HepG2 (cell line): ENCODE results near the gene KLHL33. TPM values are rescaled to one million over a fixed set of nuclear protein-coding genes. Genes with fewer than 3 reads are reported as not detected.

Experiments used
- ATAC-seq: fragments of 200-7000 bp; cut with Tn5 transposase; 3 replicates; pipeline ENCODE4 v1.9.1; 2020; ENCODE audit warnings: mild to moderate bottlenecking, moderate library complexity
- BruUV-seq: library from RNA; stranded (reverse); fragments of 400-500 nt; replicated peaks from 2 replicates; lab custom pipeline; 2021; lab: Mats Ljungman, UMichigan
- CTCF ChIA-PET: fragments of 300-600 bp; formaldehyde crosslinking; extraction: SDS; loops from one replicate; lab custom pipeline; 2021; ENCODE audit warnings: low total read pairs, inconsistent platforms, low intra/inter-chr PET ratio; lab: Yijun Ruan, JAX
- POLR2A ChIA-PET: fragments of 350-600 bp; sonication (Branson Sonifier 250); formaldehyde crosslinking; loops from one replicate; lab custom pipeline; 2020; ENCODE audit warnings: antibody characterized with exemption, inconsistent platforms; lab: Yijun Ruan, JAX
- DNase-seq: peaks from one replicate; pipeline ENCODE4 v3.0.0-alpha.2; 2015; ENCODE audit warnings: low spot score
- FAIRE-seq: peaks from 3 replicates; lab custom pipeline; 2011; peaks lifted over from hg19 to GRCh38; lab: Jason Lieb, UNC
- H2AFZ ChIP-seq: one replicate; pipeline ENCODE4 v1.6.1; 2011; ENCODE audit warnings: low read length, inconsistent platforms
- H3K27ac ChIP-seq: fragments of 300-600 bp; 3 replicates; pipeline ENCODE4 v1.8.0; 2011; ENCODE audit warnings: mixed run types, mild to moderate bottlenecking, mixed read lengths, low read length, inconsistent platforms; ENCODE audit not compliant: insufficient read depth; ENCODE audit errors: extremely low read length
- H3K27me3 ChIP-seq, 2 experiments: fragments of 200-600 bp in 1 of 2; 2 replicates in 1 of 2; 3 replicates in 1 of 2; pipeline versions ENCODE4 v1.6.0 to v1.8.0; 2011; ENCODE audit warnings: low read length in 2 of 2, mild to moderate bottlenecking in 2 of 2, moderate library complexity in 2 of 2, inconsistent platforms in 1 of 2; ENCODE audit not compliant: insufficient read depth in 2 of 2, control insufficient read depth in 1 of 2
- H3K36me3 ChIP-seq, 2 experiments: fragments of 200-600 bp in 1 of 2; replicated peaks in 1 of 2; 2 replicates in 1 of 2; 3 replicates in 1 of 2; pipeline versions ENCODE4 v1.5.1 to v1.8.0; 2011; ENCODE audit warnings: low read length in 2 of 2, inconsistent platforms in 1 of 2; ENCODE audit not compliant: insufficient read depth in 2 of 2, control insufficient read depth in 1 of 2
- H3K4me1 ChIP-seq: 2 replicates; pipeline ENCODE4 v1.5.1; 2012; ENCODE audit warnings: low read length, inconsistent platforms; ENCODE audit not compliant: insufficient read depth
- H3K4me2 ChIP-seq: 2 replicates; pipeline ENCODE4 v1.6.0; 2011; ENCODE audit warnings: low read depth, low read length, inconsistent platforms
- H3K4me3 ChIP-seq, 3 experiments: fragments of 200-600 bp in 1 of 3; sonication (generic), shearing (Covaris generic) in 1 of 3; replicated peaks in 1 of 3; 2 replicates each; pipeline ENCODE4 v1.5.1; 2011 to 2016; ENCODE audit warnings: low read length in 3 of 3, inconsistent platforms in 2 of 3, low read depth in 2 of 3, mild to moderate bottlenecking in 2 of 3, control low read depth in 1 of 3, mixed read lengths in 1 of 3; ENCODE audit not compliant: insufficient read depth in 1 of 3
- H3K79me2 ChIP-seq: one replicate; pipeline ENCODE4 v1.6.1; 2011; ENCODE audit warnings: low read length, inconsistent platforms; ENCODE audit not compliant: insufficient read depth
- H3K9ac ChIP-seq: 2 replicates; pipeline ENCODE4 v1.6.0; 2011; ENCODE audit warnings: mild to moderate bottlenecking, low read depth, low read length, inconsistent platforms; ENCODE audit not compliant: insufficient read depth
- H3K9me3 ChIP-seq: 2 replicates; pipeline ENCODE4 v1.5.1; 2012; ENCODE audit warnings: mild to moderate bottlenecking, low read length
- H4K20me1 ChIP-seq: 2 replicates; pipeline ENCODE4 v1.6.0; 2011; ENCODE audit warnings: inconsistent platforms, mild to moderate bottlenecking, low read length, moderate library complexity; ENCODE audit not compliant: insufficient read depth
- AGO2 ChIP-seq: fragments of 200-400 bp; formaldehyde crosslinking; optimal IDR thresholded peaks from 2 replicates; pipeline ENCODE3; 2017; ENCODE audit warnings: mild to moderate bottlenecking, low read depth, low read length, moderate library complexity
- GATA4 ChIP-seq: sonication (generic); IDR thresholded peaks from 2 replicates; pipeline ENCODE4 v1.6.1; 2016; ENCODE audit warnings: antibody characterized with exemption, low read depth, borderline replicate concordance
- HOXA5 ChIP-seq: sonication (generic); formaldehyde crosslinking; IDR thresholded peaks from 2 replicates; pipeline ENCODE4 v1.4.0; 2020; ENCODE audit warnings: missing genetic modification reagents
- KDM2A ChIP-seq: sonication (generic); formaldehyde crosslinking; IDR thresholded peaks from 2 replicates; pipeline ENCODE4 v1.4.0; 2020; ENCODE audit warnings: low read depth, missing genetic modification reagents, borderline replicate concordance
- POLR2A ChIP-seq, 2 experiments: IDR thresholded peaks; 2 replicates each; pipeline ENCODE4 v1.6.1; 2011; ENCODE audit warnings: low read depth in 2 of 2, low read length in 2 of 2, mild to moderate bottlenecking in 1 of 2, moderate library complexity in 1 of 2; ENCODE audit not compliant: insufficient read depth in 1 of 2
- POLR2AphosphoS2 ChIP-seq: IDR thresholded peaks from 2 replicates; pipeline ENCODE4 v1.6.1; 2011; ENCODE audit warnings: low read depth, low read length, improper control_type of control experiment
- POLR2AphosphoS5 ChIP-seq: IDR thresholded peaks from 2 replicates; pipeline ENCODE4 v1.6.1; 2012; ENCODE audit warnings: low read depth, low read length
- POLR2G ChIP-seq: fragments of 200-400 bp; formaldehyde crosslinking; IDR thresholded peaks from 2 replicates; pipeline ENCODE4 v1.6.1; 2018; ENCODE audit warnings: mild to moderate bottlenecking, low read depth, low read length, moderate library complexity
- RBFOX2 ChIP-seq: fragments of 200-400 bp; formaldehyde crosslinking; IDR thresholded peaks from 2 replicates; pipeline ENCODE4 v1.6.1; 2017; ENCODE audit warnings: low read depth, mild to moderate bottlenecking, low read length
- RBM22 ChIP-seq: fragments of 200-400 bp; formaldehyde crosslinking; optimal IDR thresholded peaks from 2 replicates; pipeline ENCODE3; 2017; ENCODE audit warnings: mild to moderate bottlenecking, low read length, moderate library complexity
- SALL2 ChIP-seq: sonication (generic); formaldehyde crosslinking; IDR thresholded peaks from 2 replicates; pipeline ENCODE4 v1.8.1; 2023; ENCODE audit warnings: mild to moderate bottlenecking, missing genetic modification reagents, inconsistent platforms
- TEAD3 ChIP-seq: optimal IDR thresholded peaks from 2 replicates; pipeline ENCODE3; 2016; ENCODE audit warnings: borderline replicate concordance
- ZC3H4 ChIP-seq: sonication (generic); formaldehyde crosslinking; IDR thresholded peaks from 2 replicates; pipeline ENCODE4 v1.4.0; 2020; ENCODE audit warnings: missing genetic modification reagents, borderline replicate concordance
- ZNF703 ChIP-seq: sonication (generic); formaldehyde crosslinking; IDR thresholded peaks from 2 replicates; pipeline ENCODE4 v1.5.1; 2020; ENCODE audit warnings: missing genetic modification reagents, mild to moderate bottlenecking, moderate library complexity, borderline replicate concordance
- ZNF766 ChIP-seq: sonication (generic); formaldehyde crosslinking; IDR thresholded peaks from 2 replicates; pipeline ENCODE4 v1.5.0; 2020; ENCODE audit warnings: missing genetic modification reagents, borderline replicate concordance
- ZNF782 ChIP-seq: sonication (generic); formaldehyde crosslinking; IDR thresholded peaks from 2 replicates; pipeline ENCODE4 v1.4.0; 2020; ENCODE audit warnings: missing genetic modification reagents, mild to moderate bottlenecking, borderline replicate concordance
- WGBS: methylation state at CpG from one replicate; pipeline ENCODE4 v1.1.6; 2017; ENCODE audit warnings: low lambda C conversion rate; 5-methylcytosine and 5-hydroxymethylcytosine counted together
- in situ Hi-C: cut with HindIII; loops from 2 replicates; pipeline ENCODE4 v1.10.0; 2017; ENCODE audit warnings: low pct_unique_long_range_greater_than_20kb; ENCODE audit not compliant: extremely low pct_ligation_motif_present
- intact Hi-C: fragments of 100-400 bp; cut with micrococcal nuclease; formaldehyde crosslinking; loops from one replicate; pipeline ENCODE4 v1.10.0; 2022; ENCODE audit not compliant: unreplicated experiment
- polyA plus RNA-seq, 8 experiments: library from polyadenylated mRNA; depleted of rRNA in 3 of 8; stranded (reverse) in 7 of 8; unstranded in 1 of 8; fragments of >200 nt; fragmentation: Illumina TruSeq in 4 of 8; extraction: Trizol in 4 of 8; gene quantifications; 2 replicates each; pipeline versions ENCODE4 v1.2.1 to v1.2.3, GENCODE V29; 2011 to 2016; ENCODE audit warnings: low read depth in 4 of 8, missing spikeins in 1 of 8, mixed read lengths in 1 of 8; ENCODE audit not compliant: insufficient read depth in 1 of 8
- total RNA-seq, 5 experiments: library from RNA; depleted of rRNA; stranded (reverse); fragments of >200 nt; fragmentation: Illumina TruSeq; extraction: Trizol; gene quantifications; 2 replicates each; pipeline ENCODE4 v1.2.3, GENCODE V29; 2016; ENCODE audit warnings: low read depth in 1 of 5
- TF ChIP-seq, protein P1 (sequence below): sonication (generic); formaldehyde crosslinking; IDR thresholded peaks from 2 replicates; pipeline ENCODE4 v1.4.0; 2020; ENCODE audit warnings: mild to moderate bottlenecking, missing genetic modification reagents
- TF ChIP-seq, protein P2 (sequence below): sonication (generic); formaldehyde crosslinking; IDR thresholded peaks from 2 replicates; pipeline ENCODE4 v1.5.1; 2020; ENCODE audit warnings: mild to moderate bottlenecking, missing genetic modification reagents, moderate library complexity
- TF ChIP-seq, protein P3 (sequence below): sonication (generic); formaldehyde crosslinking; IDR thresholded peaks from 2 replicates; pipeline ENCODE4 v1.5.0; 2020; ENCODE audit warnings: missing genetic modification reagents, mild to moderate bottlenecking, borderline replicate concordance

The KLHL33 gene
- total and polyA plus RNA-seq, 2 of the 13 experiments (the other 11 are each of a cell fraction or from before 2014, with no cell fraction given), result not detected

DNA sequence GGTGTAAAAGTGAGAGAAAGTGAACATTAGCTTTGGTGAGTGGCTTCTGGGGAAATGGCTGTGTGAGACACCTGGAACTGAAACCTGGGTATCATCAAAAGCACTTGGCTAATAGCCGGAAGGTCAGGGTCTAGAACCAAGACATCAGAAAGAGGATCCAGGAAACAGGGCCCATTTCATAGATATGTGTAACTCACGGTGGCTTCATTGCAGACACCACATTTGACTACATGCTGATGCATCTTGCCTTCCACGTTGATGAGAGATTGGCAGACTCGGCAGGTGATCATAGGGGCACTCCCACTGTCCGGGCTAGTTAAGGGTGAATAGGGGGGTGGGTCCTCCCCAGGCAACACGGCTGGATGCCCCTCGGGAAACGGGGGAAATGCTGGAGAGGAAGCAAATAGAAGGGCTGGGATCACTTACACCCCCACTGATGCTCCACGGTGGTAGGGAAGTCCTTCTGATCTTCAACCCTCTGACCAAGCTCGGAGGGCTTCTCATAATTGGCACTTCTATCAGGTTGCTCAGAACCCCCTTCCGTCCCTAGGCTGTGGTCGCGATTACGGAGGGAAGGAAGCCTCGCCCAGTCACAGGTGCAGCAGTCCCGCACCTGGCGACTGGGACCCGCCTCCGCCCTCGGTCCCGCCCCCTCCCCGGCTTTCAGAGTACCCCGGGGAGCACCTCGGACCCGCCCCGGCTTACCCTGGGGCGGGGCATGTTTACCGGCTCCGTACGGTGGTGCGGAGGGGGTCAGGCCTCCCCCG is 24.7 kb upstream of the KLHL33 start (continued):
- TF ChIP-seq, protein P1, sequence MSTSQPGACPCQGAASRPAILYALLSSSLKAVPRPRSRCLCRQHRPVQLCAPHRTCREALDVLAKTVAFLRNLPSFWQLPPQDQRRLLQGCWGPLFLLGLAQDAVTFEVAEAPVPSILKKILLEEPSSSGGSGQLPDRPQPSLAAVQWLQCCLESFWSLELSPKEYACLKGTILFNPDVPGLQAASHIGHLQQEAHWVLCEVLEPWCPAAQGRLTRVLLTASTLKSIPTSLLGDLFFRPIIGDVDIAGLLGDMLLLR (CRISPR knock-in tag), result no peak
- TF ChIP-seq ZC3H4 (CRISPR knock-in tag) (0 out of 2 replicates have a peak, but pooled peaks have one; percentile 15), HOXA5 (0 out of 2 replicates have a peak, but pooled peaks have one; percentile 53), ZNF703 (CRISPR knock-in tag) (peak; percentile 64; the same call in 1 of the 2 replicates)

DNA sequence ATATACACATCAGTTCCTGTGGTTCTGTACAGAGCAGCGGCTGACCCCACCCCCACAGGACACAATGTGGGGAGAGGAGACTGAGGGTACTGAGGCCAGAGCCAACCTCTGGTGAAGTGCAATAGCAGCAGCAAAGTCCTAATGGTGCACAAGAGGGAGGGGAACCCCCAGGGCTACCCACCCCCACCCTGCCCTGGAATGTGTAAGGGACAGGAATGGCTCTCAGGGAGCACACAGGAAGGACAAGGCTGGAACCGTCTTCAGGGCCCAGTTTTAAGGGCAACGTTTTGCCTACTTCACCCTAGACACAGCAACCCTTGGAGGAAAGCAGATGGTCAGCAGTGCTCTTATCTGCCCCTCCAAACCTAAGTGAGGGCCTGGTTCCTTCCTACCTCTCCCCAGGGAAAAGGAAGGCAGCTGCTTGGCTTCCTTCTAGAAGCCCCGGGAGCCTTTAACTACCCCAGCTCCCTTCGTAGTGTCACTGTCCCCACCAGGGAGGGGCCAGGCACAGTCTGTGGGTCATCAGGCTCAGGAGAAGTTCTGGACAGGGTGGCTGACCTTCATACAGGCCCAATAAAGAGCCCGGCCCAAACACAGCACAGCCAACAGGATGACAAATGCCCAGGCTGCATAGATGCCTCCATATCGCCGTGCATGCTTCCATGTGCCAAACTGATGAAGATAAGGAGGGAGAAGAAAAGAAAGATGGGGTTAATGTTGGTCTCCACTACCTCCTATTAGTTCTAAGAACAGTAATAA is 22.2 kb upstream of the KLHL33 start:
- DNase-seq, result no peak
- POLR2A ChIA-PET, result interaction anchor here (0.8 kb wide), 2 partner anchors 31 to 40 kb away, joined by 3 read pairs; no protein-coding TSS in a partner anchor
- Histone ChIP-seq H3K27me3 (no peaks in the 10 kb centered on the region; a peak in 1 of 5 replicates), H3K4me1 (peaks cover 58% of the 10 kb centered on the region), H3K9ac (no peak overlapping the region), H3K27ac (no peak overlapping the region), H3K4me3 (no peak overlapping the region), H3K36me3 (peaks cover 11 to 31% of the 10 kb centered on the region in 2 experiments), H2AFZ (no peak overlapping the region), H3K4me2 (no peak overlapping the region), H4K20me1 (no peaks in the 10 kb centered on the region), H3K9me3 (no peaks in the 10 kb centered on the region), H3K79me2 (peaks cover 48% of the 10 kb centered on the region)
- ATAC-seq, result no peak
- whole genome bisulfite sequencing, result 92% methylated on average over 8 of the region's 8 CpGs
- no TSS peak for BruUV-seq
- no peak for FAIRE-seq
- in situ Hi-C loops, result loop anchor here (5.0 to 25.0 kb wide), 3 partner anchors 41 to 154 kb away; partner anchors contain the start of genes CCNB1IP1 and PARP2
- CTCF ChIA-PET, result no interaction called here
- intact Hi-C loops, result no loop called here
- TF ChIP-seq, protein P2, sequence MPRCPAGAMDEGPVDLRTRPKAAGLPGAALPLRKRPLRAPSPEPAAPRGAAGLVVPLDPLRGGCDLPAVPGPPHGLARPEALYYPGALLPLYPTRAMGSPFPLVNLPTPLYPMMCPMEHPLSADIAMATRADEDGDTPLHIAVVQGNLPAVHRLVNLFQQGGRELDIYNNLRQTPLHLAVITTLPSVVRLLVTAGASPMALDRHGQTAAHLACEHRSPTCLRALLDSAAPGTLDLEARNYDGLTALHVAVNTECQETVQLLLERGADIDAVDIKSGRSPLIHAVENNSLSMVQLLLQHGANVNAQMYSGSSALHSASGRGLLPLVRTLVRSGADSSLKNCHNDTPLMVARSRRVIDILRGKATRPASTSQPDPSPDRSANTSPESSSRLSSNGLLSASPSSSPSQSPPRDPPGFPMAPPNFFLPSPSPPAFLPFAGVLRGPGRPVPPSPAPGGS (CRISPR knock-in tag), result no peak
- TF ChIP-seq SALL2 (CRISPR knock-in tag), result 0 out of 2 replicates have a peak, but pooled peaks have one; percentile 60
- TF ChIP-seq POLR2A (IDR thresholded peaks at IDR 0.05; ENCODE audit: insufficient read depth in 1 of 2, low read depth in 2 of 2, low read length in 2 of 2), result peak; percentile 51 to 65; a peak in 3 of 4 replicates
- TF ChIP-seq ZNF782 (CRISPR knock-in tag), result no peak
- TF ChIP-seq RBM22, result peak; percentile 91
- peak; percentile 6 for TF ChIP-seq TEAD3 (CRISPR knock-in tag)
- 0 out of 2 replicates have a peak, but pooled peaks have one; percentile 30 for TF ChIP-seq KDM2A (CRISPR knock-in tag)
- TF ChIP-seq POLR2AphosphoS2, result peak; percentile 71; the same call in 1 of the 2 replicates
- no peak for TF ChIP-seq ZNF766 (CRISPR knock-in tag)
- peak; percentile 76 for TF ChIP-seq POLR2G
- peak; percentile 42; the same call in 1 of the 2 replicates for TF ChIP-seq POLR2AphosphoS5
- TF ChIP-seq RBFOX2, result peak; percentile 63
- peak; percentile 80; the same call in 1 of the 2 replicates for TF ChIP-seq ZC3H4 (CRISPR knock-in tag)
- TF ChIP-seq AGO2, result peak; percentile 68
- TF ChIP-seq, protein P3, sequence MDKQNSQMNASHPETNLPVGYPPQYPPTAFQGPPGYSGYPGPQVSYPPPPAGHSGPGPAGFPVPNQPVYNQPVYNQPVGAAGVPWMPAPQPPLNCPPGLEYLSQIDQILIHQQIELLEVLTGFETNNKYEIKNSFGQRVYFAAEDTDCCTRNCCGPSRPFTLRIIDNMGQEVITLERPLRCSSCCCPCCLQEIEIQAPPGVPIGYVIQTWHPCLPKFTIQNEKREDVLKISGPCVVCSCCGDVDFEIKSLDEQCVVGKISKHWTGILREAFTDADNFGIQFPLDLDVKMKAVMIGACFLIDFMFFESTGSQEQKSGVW (CRISPR knock-in tag), result peak; percentile 29; the same call in 1 of the 2 replicates
- TF ChIP-seq GATA4, result no peak
